CD4-positive, CD25-positive, alpha-beta regulatory T cell (primary cell): ENCODE measurements around the gene NEO1. TPM values are rescaled to one million over a fixed set of nuclear protein-coding genes. Genes with fewer than 3 reads are reported as not detected.
"Not testable (repeated sequence)": the region's sequence is repeated elsewhere in the genome, so short reads cannot be mapped to it uniquely, and the experiment has no call there.

Experiments
- ATAC-seq, 2 donors: fragments of 150-1000 bp; cut with Tn5 transposase; one replicate each; pipeline ENCODE4 v1.10.0; 2021; ENCODE audit warnings: low read depth in 2 of 2, moderate number of reproducible peaks in 2 of 2, moderate library complexity in 1 of 2
- DNase-seq, 3 donors: peaks; one replicate each; pipeline versions ENCODE4 v3.0.0 to v3.0.0-alpha.2; 2012 to 2022; ENCODE audit warnings: mixed read lengths in 1 of 3
- H3K27ac ChIP-seq: one replicate; pipeline ENCODE4 v1.7.0; 2013; ENCODE audit warnings: mild to moderate bottlenecking, low read length; ENCODE audit not compliant: insufficient read depth, poor library complexity, severe bottlenecking
- H3K27me3 ChIP-seq: one replicate; pipeline ENCODE4 v1.7.0; 2013; ENCODE audit warnings: low read length; ENCODE audit not compliant: control insufficient read depth, insufficient read depth
- H3K36me3 ChIP-seq: one replicate; pipeline ENCODE4 v1.7.0; 2013; ENCODE audit warnings: mild to moderate bottlenecking, low read length, moderate library complexity; ENCODE audit not compliant: control insufficient read depth, insufficient read depth
- H3K4me1 ChIP-seq: 2 replicates; pipeline ENCODE4 v1.7.0; 2013; ENCODE audit warnings: mild to moderate bottlenecking, low read length; ENCODE audit not compliant: insufficient read depth, control insufficient read depth, poor library complexity, severe bottlenecking
- H3K4me3 ChIP-seq: one replicate; pipeline ENCODE4 v1.7.0; 2013; ENCODE audit warnings: low read depth, mild to moderate bottlenecking, low read length, moderate library complexity
- H3K9me3 ChIP-seq, 2 experiments: 1 replicate in 1 of 2; 2 replicates in 1 of 2; pipeline ENCODE4 v1.7.0; 2013; ENCODE audit warnings: low read length in 2 of 2, mild to moderate bottlenecking in 1 of 2, moderate library complexity in 1 of 2; ENCODE audit not compliant: control insufficient read depth in 2 of 2
- H3K27ac Mint-ChIP-seq, 3 donors: one replicate each; pipeline ENCODE4 v1.8.0; 2020 to 2022; ENCODE audit warnings: mild to moderate bottlenecking in 3 of 3, mixed read lengths in 3 of 3, moderate library complexity in 2 of 3
- H3K27me3 Mint-ChIP-seq: one replicate; pipeline ENCODE4 v1.8.0; 2022; ENCODE audit warnings: mild to moderate bottlenecking, mixed read lengths
- H3K36me3 Mint-ChIP-seq: one replicate; pipeline ENCODE4 v1.8.0; 2020; ENCODE audit warnings: mixed read lengths
- H3K4me1 Mint-ChIP-seq, 4 donors: one replicate each; pipeline ENCODE4 v1.8.0; 2020 to 2022; ENCODE audit warnings: mixed read lengths in 4 of 4, mild to moderate bottlenecking in 1 of 4
- H3K4me3 Mint-ChIP-seq, 4 donors: one replicate each; pipeline ENCODE4 v1.8.0; 2020 to 2022; ENCODE audit warnings: mild to moderate bottlenecking in 4 of 4, mixed read lengths in 4 of 4, moderate library complexity in 3 of 4
- H3K9me3 Mint-ChIP-seq, 7 donors: one replicate each; pipeline ENCODE4 v1.8.0; 2020 to 2022; ENCODE audit warnings: mixed read lengths in 7 of 7, mild to moderate bottlenecking in 3 of 7, moderate library complexity in 2 of 7
- polyA plus RNA-seq, 4 donors: library from polyadenylated mRNA; unstranded; fragments of 300-500 nt; fragmentation: Illumina TruSeq; gene quantifications; one replicate each; pipeline ENCODE4 v1.2.3, GENCODE V29; 2021
- total RNA-seq: library from RNA; stranded (reverse); gene quantifications from one replicate; pipeline ENCODE4 v1.2.3, GENCODE V29; 2022

Gene NEO1
- total and polyA plus RNA-seq, 5 donors from 2014 or later: 0.45 to 2.7 (median 0.68) TPM

GRCh38 chr15:73153447-73153846 lies 101.2 kb downstream of the NEO1 start:
- Histone ChIP-seq H3K4me1 (no peaks in the 10 kb centered on the region), H3K4me3 (no peak overlapping the region), H3K27ac (no peak overlapping the region), H3K9me3 (peaks cover 12 to 13% of the 10 kb centered on the region in 2 experiments), H3K27me3 (peaks cover 5% of the 10 kb centered on the region), H3K36me3 (no peaks in the 10 kb centered on the region)
- H3K36me3 Mint-ChIP-seq: no peaks in the 10 kb centered on the region
- DNase-seq (no peak), ATAC-seq (no peak)
- H3K27me3 Mint-ChIP-seq: peaks cover 12% of the 10 kb centered on the region
- no peak overlapping the region for H3K4me3 Mint-ChIP-seq
- H3K27ac Mint-ChIP-seq: no peak overlapping the region
- peaks cover 0 to 2% (median 0%) of the 10 kb centered on the region in 4 donors for H3K4me1 Mint-ChIP-seq
- H3K9me3 Mint-ChIP-seq: peaks cover 5 to 30% (median 14%) of the 10 kb centered on the region in 7 donors

GRCh38 chr15:73156431-73157191 lies 104.3 kb downstream of the NEO1 start:
- no peak for ATAC-seq
- H3K4me3 Mint-ChIP-seq: no peak overlapping the region

GRCh38 chr15:73161546-73161945 lies 109.3 kb downstream of the NEO1 start:
- Mint-ChIP-seq H3K4me1 (no peaks in the 10 kb centered on the region), H3K27ac (no peak overlapping the region), H3K4me3 (no peak overlapping the region), H3K9me3 (peaks cover 0 to 18% (median 8%) of the 10 kb centered on the region in 7 donors), H3K36me3 (peaks cover 4% of the 10 kb centered on the region), H3K27me3 (peaks cover 6% of the 10 kb centered on the region)
- ATAC-seq (no peak), DNase-seq (no peak)
- H3K27ac ChIP-seq: no peak overlapping the region
- H3K4me1 ChIP-seq: no peaks in the 10 kb centered on the region
- H3K36me3 ChIP-seq: no peaks in the 10 kb centered on the region
- H3K27me3 ChIP-seq: peaks cover 6% of the 10 kb centered on the region
- peaks cover 0 to 11% of the 10 kb centered on the region in 2 experiments for H3K9me3 ChIP-seq
- H3K4me3 ChIP-seq: no peak overlapping the region

More at GRCh38 chr15:73156431-73157191, 104.3 kb downstream of the NEO1 start:
- Histone ChIP-seq H3K9me3 (peaks cover 12 to 13% of the 10 kb centered on the region in 2 experiments), H3K4me1 (no peaks in the 10 kb centered on the region), H3K27me3 (peaks cover 8% of the 10 kb centered on the region), H3K4me3 (no peak overlapping the region), H3K27ac (no peak overlapping the region), H3K36me3 (no peaks in the 10 kb centered on the region)
- H3K27ac Mint-ChIP-seq: no peak overlapping the region
- no peaks in the 10 kb centered on the region for H3K36me3 Mint-ChIP-seq
- peaks cover 9% of the 10 kb centered on the region for H3K27me3 Mint-ChIP-seq
- H3K4me1 Mint-ChIP-seq: peaks cover 0 to 2% (median 0%) of the 10 kb centered on the region in 4 donors
- H3K9me3 Mint-ChIP-seq: peaks cover 5 to 23% (median 12%) of the 10 kb centered on the region in 7 donors
- no peak for DNase-seq

GRCh38 chr15:73165435-73165834 lies 113.2 kb downstream of the NEO1 start:
- H3K27ac Mint-ChIP-seq: no peak overlapping the region
- Histone ChIP-seq H3K27me3 (peaks cover 5% of the 10 kb centered on the region), H3K9me3 (peaks cover 0 to 11% of the 10 kb centered on the region in 2 experiments), H3K4me3 (no peak overlapping the region), H3K27ac (no peak overlapping the region), H3K4me1 (no peaks in the 10 kb centered on the region), H3K36me3 (no peaks in the 10 kb centered on the region)
- H3K36me3 Mint-ChIP-seq: peaks cover 4% of the 10 kb centered on the region
- H3K4me3 Mint-ChIP-seq: no peak overlapping the region
- ATAC-seq: no peak
- H3K4me1 Mint-ChIP-seq: no peaks in the 10 kb centered on the region
- DNase-seq: no peak
- peaks cover 1% of the 10 kb centered on the region for H3K27me3 Mint-ChIP-seq
- peaks cover 0 to 18% (median 6%) of the 10 kb centered on the region in 7 donors for H3K9me3 Mint-ChIP-seq

- peaks cover 2% of the 10 kb centered on the region for H3K27me3 Mint-ChIP-seq
- H3K36me3 Mint-ChIP-seq: peaks cover 4% of the 10 kb centered on the region
- no peak overlapping the region for H3K27ac Mint-ChIP-seq
- Histone ChIP-seq H3K9me3 (peaks cover 0 to 11% of the 10 kb centered on the region in 2 experiments), H3K36me3 (no peaks in the 10 kb centered on the region), H3K27ac (no peak overlapping the region), H3K4me1 (no peaks in the 10 kb centered on the region), H3K27me3 (peaks cover 2% of the 10 kb centered on the region), H3K4me3 (no peak overlapping the region)
- ATAC-seq (no peak), DNase-seq (no peak)
- H3K4me1 Mint-ChIP-seq: no peaks in the 10 kb centered on the region
- peaks cover 0 to 18% (median 6%) of the 10 kb centered on the region in 7 donors for H3K9me3 Mint-ChIP-seq
- H3K4me3 Mint-ChIP-seq: no peak overlapping the region
These were observed 113.6 kb downstream of the NEO1 start for GRCh38 chr15:73165844-73166243.

- DNase-seq, ATAC-seq, H3K27me3 Mint-ChIP-seq, H3K27ac Mint-ChIP-seq, H3K4me3 ChIP-seq, H3K27ac ChIP-seq, H3K27me3 ChIP-seq, H3K4me1 ChIP-seq, H3K36me3 Mint-ChIP-seq, H3K4me1 Mint-ChIP-seq, H3K36me3 ChIP-seq: not testable (repeated sequence)
- Mint-ChIP-seq H3K9me3 (peaks cover 0 to 18% (median 6%) of the 10 kb centered on the region in 7 donors), H3K4me3 (peak overlapping the region in 1 of 4 donors; percentile 32)
- peaks cover 0 to 11% of the 10 kb centered on the region in 2 experiments for H3K9me3 ChIP-seq
These were observed 114.4 kb downstream of the NEO1 start for GRCh38 chr15:73166711-73167110.

GRCh38 chr15:73168487-73168886 lies 116.2 kb downstream of the NEO1 start:
- peaks cover 4% of the 10 kb centered on the region for H3K36me3 Mint-ChIP-seq
- Histone ChIP-seq H3K36me3 (no peaks in the 10 kb centered on the region), H3K4me1 (no peaks in the 10 kb centered on the region), H3K9me3 (peaks cover 0 to 11% of the 10 kb centered on the region in 2 experiments), H3K4me3 (no peak overlapping the region), H3K27ac (no peak overlapping the region), H3K27me3 (peaks cover 4% of the 10 kb centered on the region)
- H3K27me3 Mint-ChIP-seq: peaks cover 9% of the 10 kb centered on the region
- H3K4me3 Mint-ChIP-seq: no peak overlapping the region
- DNase-seq: no peak
- no peak overlapping the region for H3K27ac Mint-ChIP-seq
- no peak for ATAC-seq
- peaks cover 0 to 18% (median 6%) of the 10 kb centered on the region in 7 donors for H3K9me3 Mint-ChIP-seq
- H3K4me1 Mint-ChIP-seq: no peaks in the 10 kb centered on the region

- no peak for DNase-seq
- H3K36me3 Mint-ChIP-seq: no peaks in the 10 kb centered on the region
- H3K27me3 ChIP-seq: peaks cover 8% of the 10 kb centered on the region
These were observed 119.4 kb downstream of the NEO1 start for GRCh38 chr15:73171711-73172110.

More at GRCh38 chr15:73171711-73172110, 119.4 kb downstream of the NEO1 start:
- Histone ChIP-seq H3K9me3 (no peaks in the 10 kb centered on the region), H3K36me3 (no peaks in the 10 kb centered on the region), H3K27ac (no peak overlapping the region), H3K4me1 (no peaks in the 10 kb centered on the region), H3K4me3 (no peak overlapping the region)
- H3K4me1 Mint-ChIP-seq: no peaks in the 10 kb centered on the region
- H3K27ac Mint-ChIP-seq: no peak overlapping the region
- peaks cover 0 to 2% (median 0%) of the 10 kb centered on the region in 7 donors for H3K9me3 Mint-ChIP-seq
- peaks cover 11% of the 10 kb centered on the region for H3K27me3 Mint-ChIP-seq
- no peak overlapping the region for H3K4me3 Mint-ChIP-seq
- no peak for ATAC-seq
